Gastrocnemius medialis (tissue), 4 donors: ENCODE data around the gene ATP1A2. TPM values are rescaled to one million over a fixed set of nuclear protein-coding genes. Genes with fewer than 3 reads are reported as not detected.

Experiments used
- ATAC-seq, 2 donors: fragments of 150-250 bp; one replicate each; pipeline ENCODE4 v1.9.1; 2016
- DNase-seq, 2 donors: peaks; one replicate each; pipeline ENCODE4 v3.0.0-alpha.2; 2019
- H3K27ac ChIP-seq, 4 donors: fragments of 200-600 bp; sonication (generic); 1 replicate in 1 of 4; 2 replicates in 3 of 4; pipeline ENCODE4 v1.5.1; 2016 to 2018; ENCODE audit warnings: mild to moderate bottlenecking in 2 of 4, moderate library complexity in 1 of 4
- H3K27me3 ChIP-seq, 3 donors: fragments of 200-600 bp; sonication (generic) in 2 of 3; 1 replicate in 1 of 3; 2 replicates in 2 of 3; pipeline versions ENCODE4 v1.5.1 to v1.6.0; 2016 to 2019; ENCODE audit warnings: mild to moderate bottlenecking in 1 of 3, moderate library complexity in 1 of 3
- H3K36me3 ChIP-seq, 2 donors: fragments of 200-600 bp; sonication (generic) in 1 of 2; one replicate each; pipeline ENCODE4 v1.5.1; 2017 to 2018
- H3K4me1 ChIP-seq, 2 donors: fragments of 200-600 bp; sonication (generic) in 1 of 2; one replicate each; pipeline ENCODE4 v1.5.1; 2016 to 2017; ENCODE audit warnings: mild to moderate bottlenecking in 2 of 2
- H3K4me3 ChIP-seq, 4 donors: fragments of 200-600 bp; sonication (generic) in 3 of 4; 1 replicate in 1 of 4; 2 replicates in 3 of 4; pipeline ENCODE4 v1.5.1; 2016 to 2019; ENCODE audit warnings: mild to moderate bottlenecking in 2 of 4
- H3K9me3 ChIP-seq, 3 donors: fragments of 200-600 bp; sonication (generic) in 2 of 3; 1 replicate in 1 of 3; 2 replicates in 2 of 3; pipeline ENCODE4 v1.5.1; 2016 to 2019
- CTCF ChIP-seq, 5 experiments: fragments of 450-650 bp in 3 of 5; fragments of 200-600 bp in 2 of 5; sonication (generic) in 2 of 5; IDR thresholded peaks in 4 of 5; conservative IDR thresholded peaks in 1 of 5; 1 replicate in 4 of 5; 2 replicates in 1 of 5; pipeline ENCODE4 v1.5.1; 2016 to 2019; ENCODE audit warnings: antibody characterized with exemption in 5 of 5, mild to moderate bottlenecking in 3 of 5, moderate library complexity in 3 of 5
- POLR2A ChIP-seq, 2 donors: fragments of 450-650 bp; IDR thresholded peaks; one replicate each; pipeline ENCODE4 v1.6.1; 2017; ENCODE audit warnings: antibody characterized with exemption in 2 of 2, mild to moderate bottlenecking in 2 of 2, moderate library complexity in 2 of 2
- in situ Hi-C, 4 donors: fragments of 200-750 bp; cut with MboI; loops; one replicate each; pipeline versions ENCODE4 v1.15.0 to v1.8.0; 2017; ENCODE audit warnings: low sequenced_read_pairs in 4 of 4
- intact Hi-C: fragments of 100-400 bp; cut with DNase I; formaldehyde crosslinking; loops from one replicate; pipeline ENCODE4 v1.15.1; 2023; ENCODE audit warnings: low total_unique reads
- total RNA-seq, 4 donors: library from RNA; depleted of rRNA; stranded (reverse); fragments of >200 nt; gene quantifications; one replicate each; pipeline versions ENCODE4 v1.1.0 to v1.2.3, GENCODE V29; 2016

ATP1A2 gene
- total RNA-seq, 4 donors from 2014 or later = 281 to 710 (median 413) TPM

GRCh38 chr1:160168016-160168415, 52.5 kb downstream of the ATP1A2 start:
- no peak for ATAC-seq
- TF ChIP-seq CTCF (IDR thresholded peaks at IDR 0.05 in 4 of 5, conservative IDR thresholded peaks at IDR 0.05 in 1 of 5) = no peak
- TF ChIP-seq POLR2A (IDR thresholded peaks at IDR 0.05) = no peak
- DNase-seq = no peak
- no peaks in the 10 kb centered on the region for H3K27me3 ChIP-seq
- in situ Hi-C loops = no loop called here
- intact Hi-C loops = loop anchor here (2.0 kb wide), 1 partner anchor 21 kb away; no protein-coding TSS in a partner anchor
- H3K36me3 ChIP-seq = no peaks in the 10 kb centered on the region
- peak overlapping the region in 1 of 4 donors; percentile 71 for H3K27ac ChIP-seq
- peaks cover 8 to 20% of the 10 kb centered on the region in 2 donors for H3K4me1 ChIP-seq
- no peak overlapping the region for H3K4me3 ChIP-seq
- no peaks in the 10 kb centered on the region for H3K9me3 ChIP-seq

DNA sequence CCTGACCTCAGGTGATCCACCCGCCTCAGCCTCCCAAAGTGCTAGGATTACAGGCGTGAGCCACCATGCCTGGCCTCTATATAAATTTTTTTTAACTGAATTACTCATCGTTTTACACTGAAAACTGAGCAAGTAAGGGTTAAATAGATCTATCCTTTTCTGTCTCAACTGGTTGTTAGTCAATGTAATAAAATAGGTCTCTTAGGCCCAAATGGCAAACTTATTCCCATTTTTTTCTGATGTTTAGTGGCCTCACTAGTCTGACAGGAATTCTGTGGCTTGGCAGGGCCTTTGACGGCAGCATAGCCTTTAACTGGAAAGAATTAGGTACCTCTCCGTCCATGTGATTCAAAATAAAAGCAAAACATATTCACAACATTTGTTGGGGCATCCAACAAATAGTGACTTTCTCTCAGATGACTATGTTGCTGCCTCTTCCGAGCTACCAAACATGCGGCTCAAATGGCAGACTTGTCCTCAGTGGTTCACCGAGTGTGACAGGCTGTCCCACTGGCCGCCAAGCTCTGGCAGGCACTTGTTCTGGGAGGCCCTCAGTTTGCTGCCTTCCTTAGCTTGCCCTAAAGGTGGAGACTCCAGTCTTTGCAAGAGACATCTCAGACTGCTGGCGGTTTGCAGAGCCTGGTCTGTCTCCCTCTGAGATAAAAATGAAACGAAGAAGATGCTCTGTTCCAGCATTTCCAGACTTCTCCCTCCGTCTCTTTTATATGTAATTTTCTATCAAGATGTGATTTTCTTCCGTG, 53.2 kb downstream of the ATP1A2 start:
- peak; percentile 83 to 89 for ATAC-seq
- Histone ChIP-seq H3K27me3 (no peaks in the 10 kb centered on the region), H3K9me3 (no peaks in the 10 kb centered on the region), H3K36me3 (no peaks in the 10 kb centered on the region), H3K4me1 (peaks cover 8 to 20% of the 10 kb centered on the region in 2 donors), H3K27ac (peak overlapping the region; percentile 58 to 78 (median 64)), H3K4me3 (no peak overlapping the region)
- DNase-seq = peak; percentile 47 to 68
- TF ChIP-seq POLR2A (IDR thresholded peaks at IDR 0.05) = no peak
- TF ChIP-seq CTCF (IDR thresholded peaks at IDR 0.05 in 4 of 5, conservative IDR thresholded peaks at IDR 0.05 in 1 of 5) = no peak
- in situ Hi-C loops (no loop called here), intact Hi-C loops (loop anchor here (2.0 kb wide), 1 partner anchor 20 kb away; no protein-coding TSS in a partner anchor)

DNA sequence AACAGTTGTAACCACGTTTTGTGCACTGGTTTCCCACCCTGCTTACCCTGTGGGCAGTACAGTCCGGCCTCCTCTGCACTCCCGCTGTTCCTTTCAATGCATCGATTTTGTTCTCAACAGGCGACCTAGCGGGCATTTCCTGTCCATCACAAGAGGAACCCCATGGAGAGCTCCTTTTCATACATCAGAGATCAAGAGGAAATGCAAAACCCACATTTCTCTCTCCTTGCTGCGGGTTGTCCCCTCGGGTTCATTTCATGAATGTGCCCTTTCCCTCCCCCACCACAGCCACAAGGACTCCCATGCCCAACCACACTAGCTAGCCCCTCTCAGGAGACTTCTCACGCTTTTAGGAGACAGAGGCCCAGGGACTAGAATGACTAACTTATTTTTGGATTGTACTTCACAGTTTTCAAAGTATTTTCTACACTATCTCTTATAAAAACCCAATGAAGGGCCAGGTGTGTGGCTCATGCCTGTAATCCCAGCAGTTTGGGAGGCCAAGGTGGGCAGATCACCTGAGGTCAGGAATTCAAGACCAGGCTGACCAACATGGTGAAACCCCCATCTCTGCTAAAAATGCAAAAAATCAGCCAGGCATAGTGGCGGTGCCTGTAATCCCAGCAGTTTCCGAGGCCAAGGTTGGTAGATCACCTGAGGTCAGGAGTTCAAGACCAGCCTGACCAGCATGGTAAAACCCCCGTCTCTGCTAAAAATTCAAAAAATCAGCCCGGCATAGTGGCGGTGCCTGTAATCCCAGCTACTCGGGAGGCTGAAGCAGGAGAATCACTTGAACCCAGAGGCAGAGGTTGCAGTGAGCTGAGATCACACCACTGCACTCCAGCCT, 54.2 kb downstream of the ATP1A2 start:
- Histone ChIP-seq H3K4me3 (no peak overlapping the region), H3K27me3 (no peaks in the 10 kb centered on the region), H3K27ac (peak overlapping the region in 1 of 4 donors; percentile 71), H3K36me3 (no peaks in the 10 kb centered on the region), H3K9me3 (no peaks in the 10 kb centered on the region), H3K4me1 (peaks cover 8 to 20% of the 10 kb centered on the region in 2 donors)
- intact Hi-C loops = loop anchor here (2.0 kb wide), 1 partner anchor 19 kb away; no protein-coding TSS in a partner anchor
- ATAC-seq = no peak
- no peak for TF ChIP-seq CTCF (IDR thresholded peaks at IDR 0.05 in 4 of 5, conservative IDR thresholded peaks at IDR 0.05 in 1 of 5)
- TF ChIP-seq POLR2A (IDR thresholded peaks at IDR 0.05) = no peak
- no peak for DNase-seq
- in situ Hi-C loops = no loop called here

GRCh38 chr1:160171354-160171753, 55.8 kb downstream of the ATP1A2 start:
- ATAC-seq = no peak
- intact Hi-C loops = no loop called here

More at GRCh38 chr1:160171354-160171753, 55.8 kb downstream of the ATP1A2 start:
- TF ChIP-seq CTCF (IDR thresholded peaks at IDR 0.05 in 4 of 5, conservative IDR thresholded peaks at IDR 0.05 in 1 of 5) = no peak
- TF ChIP-seq POLR2A (IDR thresholded peaks at IDR 0.05) = no peak
- Histone ChIP-seq H3K27me3 (no peaks in the 10 kb centered on the region), H3K36me3 (no peaks in the 10 kb centered on the region), H3K9me3 (no peaks in the 10 kb centered on the region), H3K4me1 (peaks cover 8 to 20% of the 10 kb centered on the region in 2 donors), H3K4me3 (no peak overlapping the region), H3K27ac (no peak overlapping the region)
- DNase-seq = no peak
- in situ Hi-C loops = no loop called here
